Measurements from ENCODE around the gene CDYL2.

CDYL2 gene

DNA sequence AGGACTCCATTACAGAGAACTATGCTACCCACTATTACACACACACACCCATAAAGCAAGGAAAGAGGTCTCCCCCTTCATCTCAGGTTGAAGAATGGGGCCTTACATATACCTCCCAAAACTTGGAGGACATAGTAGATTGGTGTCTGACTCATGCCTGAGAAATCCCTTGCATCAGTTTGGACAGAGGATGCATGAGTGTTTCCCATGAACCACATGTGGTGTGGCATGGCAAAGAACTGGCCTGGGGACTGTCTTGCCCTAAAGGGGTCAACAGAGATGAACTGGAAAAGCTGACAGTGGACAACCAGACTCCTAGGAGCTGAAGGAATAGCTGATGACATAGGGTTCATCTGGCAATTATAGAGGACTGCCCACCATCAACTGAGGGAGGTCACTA, 209.6 kb downstream of the CDYL2 start:
- no peak for DNase-seq (ENCODE audit: low spot score)

DNA sequence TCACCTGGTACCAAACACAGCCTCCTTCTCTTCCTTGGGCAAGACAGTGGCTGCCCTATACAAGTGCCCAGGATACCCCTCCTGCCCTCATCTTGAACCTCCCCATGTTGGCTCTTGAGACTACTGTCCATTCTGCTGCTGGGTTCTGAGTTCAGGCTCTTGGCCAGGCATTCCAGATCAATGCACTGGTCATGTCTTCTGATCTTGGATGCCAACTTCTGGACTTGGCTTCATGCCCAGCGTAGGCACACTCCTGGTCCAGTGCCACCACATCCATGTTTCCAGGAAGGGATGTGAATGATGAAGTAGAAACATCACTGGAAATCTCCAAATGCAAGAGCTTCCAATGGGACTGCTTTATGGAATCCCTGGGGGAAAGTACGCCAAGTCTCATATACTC, 212.1 kb downstream of the CDYL2 start:
- no peak for DNase-seq (ENCODE audit: low spot score)

GRCh38 chr16:80591071-80591915, 213.1 kb downstream of the CDYL2 start:
- no peak for DNase-seq (ENCODE audit: low spot score)

DNA sequence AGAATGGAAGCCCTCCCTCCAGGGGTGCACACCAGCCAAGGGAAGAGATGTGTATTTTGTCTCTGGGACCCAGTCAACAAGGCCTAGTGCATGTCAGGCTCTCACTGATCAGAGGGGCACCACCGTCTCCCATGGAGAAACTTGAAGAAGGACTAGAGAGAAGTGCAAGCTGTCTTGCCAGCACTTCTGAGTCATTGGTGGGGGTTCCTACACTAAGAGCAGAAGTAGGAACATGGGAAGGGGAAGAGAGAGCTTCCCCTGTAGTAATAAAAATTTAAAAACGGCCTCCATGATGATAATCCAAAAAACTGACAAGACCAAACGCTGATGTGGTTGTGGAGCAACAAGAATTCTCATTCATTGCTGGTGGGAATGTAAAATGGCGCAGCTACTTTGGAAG, 217.3 kb downstream of the CDYL2 start:
- no peak for DNase-seq (ENCODE audit: low spot score)

GRCh38 chr16:80586476-80586875, 217.9 kb downstream of the CDYL2 start:
- DNase-seq (ENCODE audit: low spot score): no peak

- DNase-seq (ENCODE audit: low spot score): no peak
Observed at GRCh38 chr16:80585764-80586163, 218.6 kb downstream of the CDYL2 start.

DNA sequence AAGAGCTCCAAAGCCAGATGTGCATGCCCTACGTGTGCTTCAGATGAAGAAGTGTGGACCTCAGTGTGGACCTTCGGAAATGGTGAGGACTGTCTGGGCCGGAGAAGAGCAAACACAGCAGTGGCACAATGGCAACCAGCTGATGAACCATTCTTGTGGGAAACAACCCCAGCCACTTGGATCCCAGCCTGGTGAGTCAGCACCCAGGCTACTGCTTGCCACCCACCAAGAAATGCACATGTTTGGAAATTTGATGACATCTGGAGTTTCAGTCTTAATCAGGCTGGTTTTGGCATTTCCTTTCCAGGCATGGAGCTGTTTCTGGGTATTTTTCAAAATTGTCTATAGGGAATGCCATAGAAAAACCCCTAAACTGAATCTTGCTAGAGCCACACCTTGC, 220.9 kb downstream of the CDYL2 start:
- no peak for DNase-seq (ENCODE audit: low spot score)

GRCh38 chr16:80580109-80580832, 224.1 kb downstream of the CDYL2 start:
- no peak for DNase-seq (ENCODE audit: low spot score)

DNA sequence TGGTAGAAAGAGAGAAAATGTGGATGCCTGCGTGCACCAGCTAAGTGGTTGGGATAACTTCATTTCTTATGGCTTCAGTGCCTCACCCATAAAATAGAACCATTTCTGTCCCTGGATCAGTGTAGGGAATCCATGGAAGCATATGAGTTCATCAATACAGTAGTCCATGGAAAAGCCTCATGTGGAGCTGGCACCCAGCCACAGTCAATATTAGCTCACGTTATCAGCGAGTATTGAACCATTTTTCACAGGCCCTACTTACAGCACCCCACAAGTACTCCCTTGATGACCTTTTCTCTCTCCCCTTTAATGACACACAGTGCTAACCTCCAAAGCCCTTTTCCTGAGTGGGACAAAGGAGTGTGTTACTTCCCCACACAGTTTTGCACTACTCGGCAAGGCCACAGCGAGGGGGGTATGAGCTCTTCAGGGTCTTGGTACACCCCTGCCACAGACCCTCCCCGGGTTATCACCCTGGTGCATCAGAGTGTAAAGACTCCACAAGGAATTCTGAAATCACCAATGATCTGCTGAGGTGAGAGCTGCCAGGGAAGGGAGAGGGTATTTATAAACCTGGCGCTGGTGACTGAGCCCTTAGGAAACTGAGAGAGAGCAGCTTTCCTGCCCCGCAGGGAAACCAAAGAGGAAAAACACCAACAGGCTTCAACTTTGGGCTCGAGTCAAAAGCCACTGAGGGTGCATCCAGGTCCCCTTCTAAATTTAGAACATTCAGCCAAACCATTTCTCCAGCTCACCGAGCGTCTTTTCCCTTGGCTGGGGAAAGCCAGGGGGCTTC, 226.7 kb downstream of the CDYL2 start:
- no peak for DNase-seq (ENCODE audit: low spot score)

- DNase-seq (ENCODE audit: low spot score): no peak
Observed at GRCh38 chr16:80576343-80576912, 228.0 kb downstream of the CDYL2 start.

- DNase-seq (ENCODE audit: low spot score): no peak
Observed at GRCh38 chr16:80573700-80574120, 230.7 kb downstream of the CDYL2 start.

DNA sequence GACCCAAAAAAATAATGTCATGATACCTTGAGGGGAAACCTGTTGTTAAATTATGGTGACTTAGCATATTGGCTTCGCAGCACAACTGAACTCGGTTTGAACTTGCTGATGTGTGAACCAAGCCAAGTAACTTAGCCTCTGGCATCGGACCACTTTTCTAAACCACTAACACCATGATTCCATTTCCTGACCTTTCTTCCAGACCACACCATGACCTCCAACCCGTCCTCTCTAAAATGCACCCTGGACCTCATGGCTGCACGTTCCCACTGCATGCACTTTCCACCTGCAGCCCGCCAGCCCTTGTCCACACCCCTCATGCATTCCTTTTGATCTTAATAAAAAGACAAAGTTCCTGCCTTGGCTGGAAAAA, 234.3 kb downstream of the CDYL2 start:
- DNase-seq (ENCODE audit: low spot score): no peak

GRCh38 chr16:80569440-80570105, 234.8 kb downstream of the CDYL2 start:
- no peak for DNase-seq (ENCODE audit: low spot score)

DNA sequence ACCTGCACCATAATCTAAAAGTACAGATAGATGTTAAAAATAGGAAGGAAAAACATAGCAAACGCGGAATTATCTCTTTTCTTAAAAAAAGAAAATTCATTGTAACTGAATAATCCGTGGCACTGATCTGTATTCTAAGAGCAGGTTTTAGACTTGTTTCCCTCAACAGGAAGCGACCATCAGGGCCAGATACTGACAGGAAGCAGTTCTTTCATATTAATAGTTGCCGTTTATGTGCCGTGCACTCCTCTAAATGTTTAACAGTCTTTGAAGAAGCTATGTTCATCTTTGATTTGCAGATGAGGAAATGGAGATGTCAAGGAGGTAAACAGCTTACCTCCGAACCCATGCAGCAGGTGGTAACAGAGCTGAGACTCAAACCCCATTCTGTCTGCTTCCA, 240.0 kb downstream of the CDYL2 start:
- DNase-seq (ENCODE audit: low spot score): no peak

GRCh38 chr16:80563066-80563465, 241.3 kb downstream of the CDYL2 start:
- no peak for DNase-seq (ENCODE audit: low spot score)

GRCh38 chr16:80559369-80559768, 245.0 kb downstream of the CDYL2 start:
- DNase-seq (ENCODE audit: low spot score): no peak

DNA sequence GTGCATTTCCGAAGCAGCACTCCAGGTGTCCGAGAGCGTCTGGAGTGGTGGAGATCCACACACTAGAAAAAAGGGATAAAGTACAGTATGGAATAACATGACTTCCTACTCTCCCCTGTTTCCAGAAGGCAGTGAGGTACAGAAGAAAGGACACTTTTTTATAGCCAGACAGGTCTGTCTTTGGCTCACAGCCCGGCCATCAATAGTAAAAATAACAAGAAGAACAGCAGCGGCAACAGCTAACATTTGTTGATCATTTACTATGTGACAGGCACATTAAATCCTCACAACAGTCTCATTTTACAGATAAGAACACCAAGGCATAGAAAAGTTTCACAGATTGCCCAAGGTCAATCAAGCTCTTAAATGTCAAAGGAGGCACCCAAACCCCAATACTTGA, 247.4 kb downstream of the CDYL2 start:
- DNase-seq (ENCODE audit: low spot score): no peak

DNA sequence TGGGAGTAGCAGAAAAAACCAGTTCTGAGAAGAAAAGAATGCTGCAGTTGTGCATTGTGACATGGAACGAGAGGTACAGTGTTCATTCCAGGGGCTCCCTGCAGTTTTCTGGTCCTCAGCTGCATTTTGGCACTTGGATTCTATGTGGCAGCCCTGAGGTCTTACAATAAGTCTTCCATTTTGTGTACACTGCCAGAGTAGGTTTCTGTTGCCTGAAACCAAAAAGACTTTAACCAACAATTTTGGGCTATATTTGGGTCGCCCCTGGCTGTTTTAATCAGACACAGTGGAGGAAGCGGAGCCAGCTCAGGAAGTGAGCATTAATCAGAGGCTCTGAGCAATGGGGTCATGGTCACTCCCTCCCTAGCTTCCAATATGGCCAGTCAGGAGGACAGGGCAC, 247.9 kb downstream of the CDYL2 start:
- DNase-seq (ENCODE audit: low spot score): no peak

DNA sequence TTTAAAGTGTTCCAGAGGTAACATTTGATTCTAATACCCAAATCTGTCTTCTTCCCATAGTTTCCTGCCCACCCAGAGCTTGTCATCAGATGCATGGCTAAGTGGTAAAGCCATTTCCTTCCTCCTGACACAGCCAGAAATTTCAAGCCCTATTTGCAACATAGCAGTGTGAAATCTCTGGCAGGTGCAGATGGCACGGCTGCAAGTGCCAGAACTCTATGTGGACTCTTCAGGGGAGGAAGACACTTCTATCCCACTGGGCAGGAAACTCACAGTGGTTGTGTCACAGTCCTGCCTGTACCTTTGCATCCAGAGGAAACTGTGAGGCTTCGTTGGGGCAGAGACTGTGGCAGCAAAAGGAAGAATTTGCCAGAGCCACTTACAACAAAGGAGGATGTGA, 250.4 kb downstream of the CDYL2 start:
- no peak for DNase-seq (ENCODE audit: low spot score)

- DNase-seq (ENCODE audit: low spot score): no peak
Observed at GRCh38 chr16:80552277-80552676, 252.1 kb downstream of the CDYL2 start.

Measured in ecto neural progenitor cell (in vitro differentiated cells).